Memory B cell (primary cell): ENCODE data around the gene SNX14.

Source experiments
- ATAC-seq: fragments of 150-1000 bp; cut with Tn5 transposase; 2 replicates; pipeline ENCODE4 v1.10.0; 2021; ENCODE audit warnings: low read depth, mild to moderate bottlenecking, moderate library complexity
- DNase-seq, 2 donors: peaks; one replicate each; pipeline ENCODE4 v3.0.0; 2022; ENCODE audit warnings: low spot score in 2 of 2
- H3K27ac Mint-ChIP-seq: one replicate; pipeline ENCODE4 v1.8.0; 2022; ENCODE audit warnings: mild to moderate bottlenecking, moderate library complexity, mixed read lengths
- H3K27me3 Mint-ChIP-seq: one replicate; pipeline ENCODE4 v1.8.0; 2022; ENCODE audit warnings: mixed read lengths
- H3K36me3 Mint-ChIP-seq: one replicate; pipeline ENCODE4 v1.8.0; 2022; ENCODE audit warnings: mild to moderate bottlenecking, mixed read lengths
- H3K4me1 Mint-ChIP-seq: one replicate; pipeline ENCODE4 v1.8.0; 2022; ENCODE audit warnings: mixed read lengths
- H3K4me3 Mint-ChIP-seq: one replicate; pipeline ENCODE4 v1.8.0; 2022; ENCODE audit warnings: mild to moderate bottlenecking, moderate library complexity, mixed read lengths
- H3K9me3 Mint-ChIP-seq: one replicate; pipeline ENCODE4 v1.8.0; 2022; ENCODE audit warnings: mixed read lengths

Gene SNX14

DNA sequence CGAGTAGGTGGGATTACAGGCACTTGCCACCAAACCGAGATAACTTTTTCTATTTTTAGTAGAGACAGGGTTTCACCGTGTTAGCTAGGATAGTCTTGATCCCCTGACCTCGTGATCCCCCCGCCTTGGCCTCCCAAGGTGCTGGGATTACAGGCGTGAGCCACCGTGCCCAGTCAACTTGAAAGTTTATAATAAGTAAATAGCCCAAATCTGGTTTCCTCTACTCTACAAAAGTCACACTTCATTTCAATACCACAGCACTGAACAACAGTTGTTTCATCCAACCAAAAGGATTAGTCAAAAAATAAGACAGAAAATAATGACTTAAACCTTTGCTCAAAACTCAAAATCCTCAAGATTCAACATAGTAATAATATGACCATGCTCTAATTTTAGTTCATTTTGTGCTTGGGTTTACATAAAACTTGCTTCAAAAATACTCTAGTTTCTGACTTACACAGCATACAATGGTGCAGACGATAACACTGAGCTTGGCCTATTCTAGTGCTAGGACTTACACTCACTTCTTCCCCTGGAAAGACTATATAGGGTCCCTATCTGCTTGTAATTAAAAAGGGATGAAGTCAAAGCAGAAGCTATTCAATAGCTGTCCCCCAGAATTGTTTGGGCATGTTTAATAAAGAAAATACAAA, 87.1 kb downstream of the SNX14 start:
- Mint-ChIP-seq H3K27ac (peak overlapping the region; percentile 53), H3K4me3 (no peak overlapping the region), H3K27me3 (no peaks in the 10 kb centered on the region), H3K9me3 (no peaks in the 10 kb centered on the region), H3K36me3 (peaks cover 20% of the 10 kb centered on the region), H3K4me1 (no peaks in the 10 kb centered on the region)
- no peak for ATAC-seq
- no peak for DNase-seq

DNA sequence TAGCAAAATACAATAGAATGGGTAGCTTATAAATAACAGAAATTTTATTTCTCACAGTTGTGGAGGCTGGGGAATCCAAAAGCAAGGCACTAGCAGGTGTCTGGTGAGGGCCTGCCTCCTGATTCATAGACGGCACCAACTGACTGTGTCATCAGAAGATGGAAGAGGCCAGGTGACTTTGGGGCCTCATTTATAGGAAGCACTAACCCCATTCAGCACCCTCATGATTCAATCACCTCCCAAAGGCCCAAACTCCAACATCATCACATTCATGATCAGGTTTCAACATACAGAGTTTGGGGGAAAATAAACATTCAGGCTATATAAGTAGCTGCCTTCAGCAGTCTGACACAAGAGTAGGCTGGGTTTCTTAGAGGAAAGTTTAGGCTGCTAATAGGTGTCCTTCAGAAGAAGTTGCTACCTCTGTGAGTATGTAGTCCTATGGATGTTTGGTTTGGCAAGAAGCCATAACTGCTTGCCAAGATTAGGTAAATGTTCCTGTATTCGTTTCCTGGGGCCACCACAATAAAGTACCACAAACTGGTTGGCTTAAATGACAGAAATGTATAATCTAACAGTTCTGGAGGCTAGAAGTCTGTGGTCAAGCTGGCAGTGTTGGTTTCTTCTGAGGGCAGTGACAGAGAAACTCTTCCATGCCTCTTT, 94.9 kb downstream of the SNX14 start:
- no peak for DNase-seq
- Mint-ChIP-seq H3K4me3 (no peak overlapping the region), H3K36me3 (peaks cover 28% of the 10 kb centered on the region), H3K9me3 (peaks cover 8% of the 10 kb centered on the region), H3K27ac (no peak overlapping the region), H3K4me1 (no peaks in the 10 kb centered on the region), H3K27me3 (no peaks in the 10 kb centered on the region)
- ATAC-seq: no peak

DNA sequence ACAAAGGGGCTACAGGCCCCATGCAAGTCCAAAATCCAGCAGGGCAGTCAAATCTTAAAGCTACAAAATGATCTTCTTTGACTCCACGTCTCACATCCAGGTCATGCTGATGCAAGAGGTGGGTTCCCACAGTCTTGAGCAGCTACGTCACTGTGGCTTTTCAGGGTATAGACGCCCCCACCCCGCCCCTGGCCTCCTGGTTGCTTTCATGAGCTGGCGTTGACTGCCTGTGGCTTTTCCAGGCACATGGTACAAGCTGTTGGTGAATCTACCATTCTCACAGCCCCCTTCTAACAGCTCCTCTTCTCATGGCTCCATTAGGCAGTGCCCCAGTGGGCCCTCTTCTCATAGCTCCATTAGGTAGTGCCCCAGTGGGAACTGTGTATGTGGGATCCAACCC, 96.8 kb downstream of the SNX14 start:
- Mint-ChIP-seq H3K9me3 (peaks cover 8% of the 10 kb centered on the region), H3K27ac (no peak overlapping the region), H3K36me3 (peaks cover 26% of the 10 kb centered on the region), H3K4me1 (no peaks in the 10 kb centered on the region), H3K4me3 (no peak overlapping the region), H3K27me3 (no peaks in the 10 kb centered on the region)
- DNase-seq (no peak), ATAC-seq (no peak)

DNA sequence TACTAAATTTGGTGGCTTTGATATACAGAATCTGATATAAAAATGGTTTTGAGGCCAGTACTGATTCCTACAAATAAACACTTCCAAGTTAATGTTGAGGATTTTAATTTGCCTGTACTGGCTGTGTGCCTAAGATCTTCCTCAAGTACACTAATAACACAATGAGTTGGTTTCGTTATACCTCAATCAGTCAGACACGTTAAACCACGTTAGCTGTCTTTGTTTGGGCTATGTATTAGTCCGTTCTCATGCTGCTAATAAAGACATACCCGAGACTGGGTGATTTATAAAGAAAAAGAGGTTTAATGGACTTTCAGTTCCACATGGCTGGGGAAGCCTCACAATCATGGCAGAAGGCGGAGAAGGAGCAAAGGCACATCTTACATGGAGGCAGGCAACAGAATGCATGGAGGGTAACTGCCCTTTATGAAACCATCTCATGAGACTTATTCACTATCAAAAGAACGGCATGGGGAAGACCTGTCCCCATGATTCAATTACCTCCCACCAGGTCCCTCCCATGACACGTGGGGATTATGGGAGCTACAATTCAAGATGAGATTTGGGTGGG, 97.6 kb downstream of the SNX14 start:
- H3K27ac Mint-ChIP-seq: peak overlapping the region; percentile 62
- H3K27me3 Mint-ChIP-seq: no peaks in the 10 kb centered on the region
- no peak for ATAC-seq
- DNase-seq: no peak
- H3K4me3 Mint-ChIP-seq: no peak overlapping the region
- peaks cover 8% of the 10 kb centered on the region for H3K9me3 Mint-ChIP-seq
- H3K4me1 Mint-ChIP-seq: no peaks in the 10 kb centered on the region
- H3K36me3 Mint-ChIP-seq: peaks cover 26% of the 10 kb centered on the region

DNA sequence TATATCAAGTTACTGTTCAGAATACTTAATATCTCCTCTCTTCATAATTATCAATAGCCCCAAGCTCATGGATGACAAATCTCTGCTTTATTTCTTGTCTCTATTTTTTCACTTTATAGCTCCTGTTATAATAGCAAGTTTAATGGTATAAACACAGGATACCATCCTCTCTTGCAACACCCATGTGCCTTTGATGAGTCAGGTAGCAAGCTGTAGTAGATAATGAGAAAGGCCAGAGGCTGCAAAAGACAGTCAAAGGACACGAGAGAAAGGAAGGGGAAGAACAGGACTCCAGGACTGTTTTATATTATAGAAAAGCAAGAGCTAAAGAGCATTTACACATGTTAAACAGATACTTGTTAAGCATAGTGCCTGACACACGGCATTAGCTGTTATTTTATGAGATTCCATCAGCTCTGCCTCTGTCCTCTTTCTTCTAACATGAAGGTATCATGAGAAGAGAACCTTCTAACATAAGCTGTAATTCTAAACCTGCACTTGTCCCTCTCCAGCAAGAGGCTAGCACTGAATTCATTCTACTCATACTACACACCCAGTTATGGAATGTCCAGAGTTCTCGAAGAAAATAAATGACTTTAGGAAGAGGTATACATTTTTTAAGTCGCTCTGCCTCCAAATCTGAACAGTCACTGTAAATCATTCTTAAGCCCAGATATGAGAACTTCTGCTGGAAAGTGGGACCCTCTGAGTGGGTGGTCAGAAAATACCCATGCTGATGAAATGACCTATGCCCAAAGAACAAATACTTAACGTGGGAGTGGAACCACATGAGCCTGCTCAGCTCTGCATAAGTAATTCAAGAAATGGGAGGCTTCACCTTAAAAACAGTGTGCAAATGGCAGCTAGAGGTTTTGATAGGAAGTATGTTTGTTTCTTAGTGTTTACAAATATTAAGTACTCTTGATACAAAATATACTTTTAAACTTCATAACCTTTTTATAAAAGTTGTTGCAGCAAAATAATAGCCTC, 98.8 kb downstream of the SNX14 start:
- DNase-seq: no peak
- H3K27ac Mint-ChIP-seq: peak overlapping the region; percentile 68
- H3K27me3 Mint-ChIP-seq: no peaks in the 10 kb centered on the region
- peaks cover 8% of the 10 kb centered on the region for H3K9me3 Mint-ChIP-seq
- H3K4me1 Mint-ChIP-seq: no peaks in the 10 kb centered on the region
- ATAC-seq: no peak
- H3K36me3 Mint-ChIP-seq: peaks cover 28% of the 10 kb centered on the region
- no peak overlapping the region for H3K4me3 Mint-ChIP-seq

DNA sequence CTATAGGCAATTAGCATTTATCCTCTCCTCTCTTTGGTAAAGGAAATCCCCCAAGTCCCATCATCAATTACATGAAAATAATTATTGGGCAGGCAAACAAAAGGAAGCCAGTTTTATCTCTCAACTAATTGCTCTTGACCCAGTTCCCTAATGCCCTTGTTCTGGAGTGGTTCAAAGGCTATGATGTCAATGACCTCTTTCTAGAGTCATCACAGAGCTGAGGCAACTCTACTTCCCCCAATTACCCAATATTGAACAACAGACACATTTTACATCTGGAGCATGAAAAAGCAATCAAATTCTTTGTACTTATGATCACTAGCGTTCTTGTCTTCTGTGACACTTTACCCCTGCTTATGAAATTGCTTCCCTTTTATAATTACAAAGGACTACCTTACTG, 100.3 kb downstream of the SNX14 start:
- Mint-ChIP-seq H3K27me3 (no peaks in the 10 kb centered on the region), H3K4me3 (no peak overlapping the region), H3K27ac (no peak overlapping the region), H3K36me3 (peaks cover 26% of the 10 kb centered on the region), H3K9me3 (peaks cover 8% of the 10 kb centered on the region), H3K4me1 (no peaks in the 10 kb centered on the region)
- ATAC-seq (no peak), DNase-seq (no peak)

DNA sequence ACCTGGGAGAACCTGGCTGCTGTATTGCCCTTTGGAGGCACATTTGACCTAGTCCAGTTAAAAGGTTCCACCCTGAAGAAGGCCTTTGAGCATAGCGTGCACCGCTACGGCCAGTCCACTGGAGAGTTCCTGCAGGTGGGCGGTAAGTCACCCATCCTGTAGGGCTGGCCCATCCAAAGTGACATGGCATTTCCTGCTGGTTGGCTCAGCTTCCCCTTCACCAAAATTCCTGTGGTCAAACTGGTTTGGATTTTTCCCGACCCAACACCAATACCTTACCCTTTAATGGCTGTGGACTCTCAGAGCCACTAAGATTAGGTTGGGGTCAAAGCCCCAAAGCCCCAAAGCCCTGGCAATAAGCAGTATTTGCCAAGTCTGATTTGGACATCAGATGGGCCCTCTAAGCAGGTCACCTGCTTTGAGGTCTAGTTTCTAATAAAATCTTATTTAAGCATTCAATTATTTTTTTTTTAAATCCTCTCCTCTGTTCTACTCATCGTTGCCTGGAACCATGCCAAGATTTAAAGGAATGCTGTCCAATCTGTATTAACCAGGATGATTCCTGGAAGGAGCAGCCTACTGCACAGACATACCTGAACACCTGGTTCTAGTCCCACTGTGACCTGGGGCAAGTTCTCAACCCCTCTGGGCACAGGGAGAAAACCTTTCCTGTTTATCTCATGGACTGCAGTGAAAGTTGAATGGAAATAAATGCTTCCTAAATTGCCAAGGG, 103.0 kb downstream of the SNX14 start:
- no peak overlapping the region for H3K4me3 Mint-ChIP-seq
- no peaks in the 10 kb centered on the region for H3K4me1 Mint-ChIP-seq
- ATAC-seq: no peak
- H3K9me3 Mint-ChIP-seq: no peaks in the 10 kb centered on the region
- H3K36me3 Mint-ChIP-seq: peaks cover 17% of the 10 kb centered on the region
- DNase-seq: no peak
- no peaks in the 10 kb centered on the region for H3K27me3 Mint-ChIP-seq
- H3K27ac Mint-ChIP-seq: no peak overlapping the region

DNA sequence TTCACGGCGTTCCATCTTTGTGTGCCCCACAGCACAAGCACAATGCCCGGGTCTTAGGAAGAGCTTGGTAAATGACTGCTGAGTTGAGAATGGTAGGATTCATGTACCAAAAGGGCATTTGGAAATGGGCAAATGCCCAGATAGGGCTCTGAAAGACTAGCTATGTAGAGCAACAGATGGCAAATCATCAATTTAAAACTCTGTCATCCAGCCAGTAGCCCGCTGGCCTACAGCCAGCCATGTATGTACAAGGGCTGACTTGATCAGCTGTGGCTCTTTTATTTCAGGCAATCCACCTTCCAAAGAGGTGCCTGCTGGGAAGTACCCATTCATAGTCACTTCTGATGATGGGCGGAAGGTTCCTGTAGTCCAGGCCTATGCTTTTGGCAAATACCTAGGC, 108.7 kb downstream of the SNX14 start:
- peaks cover 14% of the 10 kb centered on the region for H3K4me1 Mint-ChIP-seq
- no peaks in the 10 kb centered on the region for H3K27me3 Mint-ChIP-seq
- no peak overlapping the region for H3K27ac Mint-ChIP-seq
- DNase-seq: no peak
- no peak for ATAC-seq
- H3K9me3 Mint-ChIP-seq: no peaks in the 10 kb centered on the region
- peaks cover 5% of the 10 kb centered on the region for H3K36me3 Mint-ChIP-seq
- H3K4me3 Mint-ChIP-seq: no peak overlapping the region

DNA sequence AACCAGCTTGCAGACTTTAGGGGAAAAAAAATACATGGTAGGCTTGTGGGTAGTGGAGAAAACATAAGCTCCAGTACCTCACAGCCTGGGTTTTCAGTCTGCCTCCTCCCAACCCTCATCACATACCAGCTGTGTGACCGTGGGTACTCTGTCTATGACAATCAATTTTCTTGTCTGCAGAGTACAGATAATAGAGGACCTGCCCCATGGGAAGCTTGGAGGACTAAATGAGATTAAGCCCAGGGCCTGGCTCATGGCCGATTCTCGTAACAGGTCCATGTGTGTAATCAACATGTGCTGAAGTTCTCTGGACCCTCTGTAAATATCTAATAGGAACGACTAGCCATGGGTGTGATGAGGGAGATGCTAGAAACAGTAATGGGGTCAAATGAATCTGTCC, 109.8 kb downstream of the SNX14 start:
- no peaks in the 10 kb centered on the region for H3K9me3 Mint-ChIP-seq
- DNase-seq (no peak), ATAC-seq (no peak)
- peaks cover 14% of the 10 kb centered on the region for H3K4me1 Mint-ChIP-seq
- H3K27ac Mint-ChIP-seq: no peak overlapping the region
- H3K36me3 Mint-ChIP-seq: peaks cover 8% of the 10 kb centered on the region
- H3K27me3 Mint-ChIP-seq: no peaks in the 10 kb centered on the region
- no peak overlapping the region for H3K4me3 Mint-ChIP-seq

DNA sequence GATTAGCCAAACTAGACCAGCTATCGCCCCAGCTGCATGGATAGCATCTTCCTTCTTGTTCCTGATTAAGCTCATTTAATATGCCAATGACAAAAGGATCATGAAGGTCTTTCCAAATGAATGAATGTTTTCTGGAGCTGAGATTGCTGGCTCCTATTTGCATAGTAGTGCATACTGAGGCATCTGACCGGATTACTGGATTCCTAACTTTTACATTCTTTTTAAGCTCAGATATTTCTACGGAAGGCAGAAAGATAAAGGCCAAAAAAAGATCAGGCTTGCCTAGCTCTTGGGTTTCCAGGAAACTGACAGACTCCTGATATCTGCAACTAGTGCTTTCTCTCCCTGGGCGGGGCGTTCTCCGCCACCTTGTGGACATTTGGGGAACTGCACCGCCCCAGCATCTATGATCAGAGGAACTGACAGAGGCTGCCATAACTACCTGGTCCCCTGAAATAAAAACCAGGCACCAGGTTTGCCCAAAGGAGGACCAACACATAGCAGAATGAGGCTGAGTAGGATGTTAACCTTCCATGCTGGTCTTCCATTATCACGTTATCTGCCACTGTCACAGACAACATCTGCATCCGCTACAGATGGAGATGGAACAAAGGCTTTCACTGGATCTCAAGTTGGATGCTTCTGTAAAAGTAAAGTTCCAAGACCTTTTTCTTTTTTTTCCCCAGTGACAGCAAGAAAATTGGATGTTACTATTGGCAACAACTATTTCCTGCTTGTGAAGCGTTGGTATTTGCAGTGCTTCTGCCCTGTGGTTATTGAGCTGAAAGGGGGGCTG, 110.6 kb downstream of the SNX14 start:
- H3K27me3 Mint-ChIP-seq: no peaks in the 10 kb centered on the region
- peaks cover 14% of the 10 kb centered on the region for H3K4me1 Mint-ChIP-seq
- H3K27ac Mint-ChIP-seq: peak overlapping the region; percentile 24
- peaks cover 8% of the 10 kb centered on the region for H3K36me3 Mint-ChIP-seq
- no peaks in the 10 kb centered on the region for H3K9me3 Mint-ChIP-seq
- DNase-seq (peak; percentile 81 to 82), ATAC-seq (peak; percentile 88)
- H3K4me3 Mint-ChIP-seq: no peak overlapping the region

DNA sequence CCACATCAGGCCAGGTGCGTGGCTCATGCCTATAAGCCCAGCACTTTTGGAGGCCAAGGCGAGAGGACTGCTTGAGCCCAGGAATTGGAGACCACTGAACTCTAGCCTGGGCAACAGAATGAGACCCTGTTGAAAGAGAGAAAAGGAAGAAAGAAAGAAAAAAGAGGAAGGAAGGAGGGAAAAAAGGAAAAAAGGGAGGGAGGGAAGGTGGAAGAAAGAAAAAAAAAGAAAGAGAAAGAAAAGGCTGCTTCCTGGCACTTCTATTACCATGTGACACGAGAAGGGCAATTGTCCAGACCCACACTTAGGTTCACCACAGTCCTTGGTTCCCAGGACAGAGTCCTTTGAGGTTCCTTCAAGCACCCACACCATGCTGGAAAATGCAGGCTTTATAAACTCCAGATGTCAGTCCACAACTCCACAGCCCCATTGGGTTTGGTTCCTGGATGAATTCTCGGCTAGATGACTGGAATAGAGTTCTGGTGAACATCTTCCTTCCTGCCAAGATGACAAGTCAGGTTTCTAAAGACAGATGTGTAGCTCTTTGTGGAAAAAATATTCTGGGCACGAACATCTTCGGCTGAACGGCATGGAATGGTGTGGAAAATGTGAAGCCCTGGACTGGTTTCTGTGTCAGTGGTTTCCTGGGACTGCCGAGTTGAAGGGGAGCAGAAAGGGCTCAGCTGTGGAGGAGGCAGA, 111.3 kb downstream of the SNX14 start:
- Mint-ChIP-seq H3K27ac (peak overlapping the region; percentile 24), H3K4me3 (no peak overlapping the region), H3K9me3 (no peaks in the 10 kb centered on the region), H3K36me3 (peaks cover 11% of the 10 kb centered on the region), H3K27me3 (no peaks in the 10 kb centered on the region), H3K4me1 (peaks cover 14% of the 10 kb centered on the region)
- DNase-seq (no peak), ATAC-seq (no peak)

DNA sequence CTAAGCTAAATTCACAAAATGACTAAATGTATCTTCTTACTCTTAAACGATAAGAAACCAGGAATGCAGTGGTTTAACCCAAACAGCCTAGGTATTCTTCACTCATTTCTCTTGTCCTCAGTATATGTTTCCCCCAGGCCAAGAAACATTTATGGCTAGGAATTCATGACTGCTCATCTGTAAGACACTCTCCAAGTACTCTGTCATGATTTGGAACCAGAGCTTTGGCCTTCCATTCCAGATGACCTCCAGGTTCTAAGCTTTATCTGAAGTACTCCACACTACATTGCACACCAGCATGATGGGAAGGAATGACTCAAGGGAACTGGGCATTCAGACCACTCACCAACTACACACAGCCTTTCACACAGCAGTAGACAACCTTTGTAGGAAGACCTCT, 114.5 kb downstream of the SNX14 start:
- Mint-ChIP-seq H3K27ac (peak overlapping the region; percentile 39), H3K4me1 (peaks cover 14% of the 10 kb centered on the region), H3K36me3 (peaks cover 19% of the 10 kb centered on the region), H3K4me3 (no peak overlapping the region), H3K9me3 (no peaks in the 10 kb centered on the region), H3K27me3 (no peaks in the 10 kb centered on the region)
- ATAC-seq (no peak), DNase-seq (no peak)
